Measurements from ENCODE around the gene IFNL1.
A peak's percentile ranks its signal among the peaks of the same experiment; 100 is the strongest.

IFNL1 gene

DNA sequence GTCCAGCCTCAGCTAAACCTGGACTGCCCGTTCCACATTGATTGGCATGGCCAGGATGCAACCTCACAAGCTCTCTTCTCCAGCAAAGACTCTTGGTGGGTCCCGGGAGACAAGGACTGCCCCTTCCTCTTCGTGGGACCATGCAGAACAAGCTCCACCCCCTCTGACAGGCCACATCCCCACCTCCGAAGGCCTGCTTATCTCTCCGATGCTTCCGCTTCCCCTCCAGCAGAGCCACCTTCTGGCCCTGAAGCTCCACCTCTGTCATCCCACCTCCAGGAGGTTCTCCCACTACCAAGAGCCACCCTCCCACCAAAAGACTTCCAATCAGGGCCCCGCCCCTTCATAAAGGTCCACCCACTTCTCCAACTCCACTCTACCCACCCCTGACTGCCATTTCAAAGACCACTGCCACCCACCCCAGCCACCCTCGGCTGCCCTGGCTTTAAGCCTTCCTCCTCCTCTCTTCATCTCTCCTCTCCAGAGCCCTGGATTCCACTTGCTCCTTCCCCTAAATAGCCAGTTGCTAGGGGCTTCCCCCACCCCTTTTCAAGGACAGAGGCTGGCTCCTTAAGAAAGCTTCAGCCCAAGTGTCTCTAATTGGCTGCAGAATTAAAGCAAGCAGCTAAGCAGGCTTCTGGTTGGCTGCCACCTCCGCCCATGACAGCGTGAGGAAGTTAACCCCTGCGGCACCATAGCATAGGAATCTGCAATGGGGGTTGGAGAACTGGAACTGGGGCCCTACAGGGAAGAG, 14.5 kb downstream of the IFNL1 start:
- DNase-seq (no peak), ATAC-seq (no peak)
- H3K27ac Mint-ChIP-seq = peak overlapping the region in 1 of 2 donors; percentile 72
- H3K9me3 Mint-ChIP-seq = no peaks in the 10 kb centered on the region
- no peaks in the 10 kb centered on the region for H3K27me3 Mint-ChIP-seq
- H3K4me3 Mint-ChIP-seq = no peak overlapping the region
- H3K4me1 Mint-ChIP-seq = peaks cover 5% of the 10 kb centered on the region

DNA sequence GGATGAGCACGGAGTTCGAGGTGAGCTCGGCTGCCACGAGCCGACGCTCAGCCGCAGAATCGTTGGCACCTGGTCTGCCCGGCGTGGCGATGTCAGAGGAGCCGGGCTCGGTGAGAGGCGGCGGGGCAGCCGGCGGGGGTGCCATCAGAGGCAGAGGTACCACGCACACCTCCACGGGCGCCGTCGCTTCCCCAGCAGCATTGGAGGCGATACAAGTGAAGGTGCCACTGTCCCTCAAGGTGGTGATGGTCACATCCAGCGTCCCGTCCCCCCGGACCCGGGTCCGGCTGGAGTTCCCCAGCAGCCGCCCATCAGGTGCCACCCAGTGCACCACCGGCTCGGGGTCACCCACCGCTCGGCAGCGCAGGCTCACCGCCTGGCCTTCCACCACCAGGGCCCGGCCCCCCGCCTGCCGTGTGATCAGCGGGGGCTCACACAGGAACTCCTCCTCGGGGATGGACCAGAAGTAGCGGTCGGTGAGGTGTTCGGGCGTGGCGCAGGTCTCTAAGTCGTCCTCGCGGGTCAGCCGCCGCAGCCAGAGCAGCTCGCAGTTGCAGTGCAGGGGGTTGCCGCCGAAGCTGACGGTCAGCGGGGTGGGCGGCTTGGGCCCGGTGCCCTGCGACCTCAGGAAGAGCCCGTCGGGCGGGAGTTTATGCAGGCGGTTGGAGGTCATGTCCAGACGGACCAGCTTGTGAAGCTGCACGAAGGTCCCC, 18.0 kb downstream of the IFNL1 start:
- DNase-seq (no peak), ATAC-seq (no peak)
- H3K4me3 Mint-ChIP-seq = no peak overlapping the region
- no peak overlapping the region for H3K27ac Mint-ChIP-seq
- H3K4me1 Mint-ChIP-seq = peaks cover 10% of the 10 kb centered on the region
- H3K9me3 Mint-ChIP-seq = no peaks in the 10 kb centered on the region
- H3K27me3 Mint-ChIP-seq = no peaks in the 10 kb centered on the region

DNA sequence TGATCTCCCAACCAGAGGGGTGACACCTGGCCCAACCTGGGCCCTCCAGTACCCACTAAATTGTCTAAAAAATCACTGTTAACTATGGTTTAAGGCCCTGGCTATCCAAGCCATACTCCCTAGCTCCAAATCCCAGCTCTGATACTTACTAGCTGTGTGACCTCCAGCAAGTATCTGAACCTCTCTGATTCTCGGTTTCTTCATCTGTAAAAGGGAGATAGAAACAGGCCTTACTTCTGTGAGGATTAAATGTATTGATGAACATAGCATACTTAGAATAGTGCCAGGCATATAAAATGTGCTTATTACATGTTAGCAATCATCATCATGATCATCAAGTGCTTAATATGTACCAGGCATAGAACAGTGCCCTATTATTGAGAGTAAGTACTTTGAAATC, 19.7 kb downstream of the IFNL1 start:
- H3K27ac Mint-ChIP-seq = no peak overlapping the region

DNA sequence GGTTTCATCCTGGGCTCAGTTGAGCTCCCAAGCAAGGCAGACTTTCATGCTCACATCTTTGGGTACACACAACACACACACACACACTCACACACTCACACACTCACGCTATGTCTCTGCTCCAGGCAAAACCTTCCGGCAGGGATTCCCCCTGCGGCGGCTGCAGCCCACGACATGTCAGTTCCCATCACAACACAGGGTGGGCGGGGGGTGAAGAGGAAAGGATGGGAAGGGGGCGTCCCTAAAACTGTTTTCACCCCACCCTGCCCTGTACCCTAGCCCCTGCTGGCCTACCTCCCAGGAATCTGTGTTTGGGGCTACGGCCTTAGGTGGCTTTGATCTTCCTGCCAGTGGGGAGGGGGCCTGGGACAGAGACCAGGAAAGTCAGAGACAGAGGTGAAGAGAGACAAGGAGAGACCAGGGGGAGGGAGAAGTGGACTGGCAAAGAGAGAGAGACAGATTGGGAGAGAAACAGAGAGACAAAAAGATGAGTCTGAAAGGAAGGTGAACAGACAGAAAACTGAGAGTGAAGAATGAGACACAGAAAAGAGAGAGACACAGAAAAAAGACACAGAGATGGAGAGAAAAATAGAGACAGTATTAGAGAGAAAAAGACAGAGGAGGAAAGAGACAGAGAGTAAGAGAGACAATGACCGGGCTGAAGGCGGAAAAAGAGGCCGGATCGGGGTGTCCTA, 20.6 kb downstream of the IFNL1 start:
- H3K27ac Mint-ChIP-seq = no peak overlapping the region
- no peak overlapping the region for H3K4me3 Mint-ChIP-seq
- no peaks in the 10 kb centered on the region for H3K27me3 Mint-ChIP-seq
- H3K9me3 Mint-ChIP-seq = no peaks in the 10 kb centered on the region
- no peak for ATAC-seq
- peaks cover 32% of the 10 kb centered on the region for H3K4me1 Mint-ChIP-seq
- no peak for DNase-seq

More for the DNA sequence above, 19.7 kb downstream of the IFNL1 start:
- Mint-ChIP-seq H3K4me1 (peaks cover 24% of the 10 kb centered on the region), H3K4me3 (no peak overlapping the region), H3K27me3 (no peaks in the 10 kb centered on the region), H3K9me3 (no peaks in the 10 kb centered on the region)
- no peak for ATAC-seq
- DNase-seq = no peak

DNA sequence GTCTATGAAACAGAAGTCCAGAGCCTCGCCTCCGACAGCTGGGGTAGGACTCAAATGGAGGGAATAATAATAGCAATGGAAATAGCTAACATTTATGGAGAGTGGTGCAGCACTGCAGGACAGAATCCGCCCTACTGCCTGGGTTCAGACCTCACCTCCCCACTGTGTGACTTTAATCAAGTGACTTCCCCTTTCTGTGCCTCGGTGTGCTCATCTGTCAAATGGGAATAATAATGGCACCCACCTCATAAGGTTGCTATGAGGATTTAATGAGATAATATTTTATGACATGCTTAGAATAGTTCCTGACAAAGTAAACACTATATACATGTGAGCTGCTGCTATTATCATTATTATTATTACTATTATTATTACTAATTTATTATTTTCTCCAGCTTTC, 21.3 kb downstream of the IFNL1 start:
- Mint-ChIP-seq H3K4me3 (no peak overlapping the region), H3K27me3 (no peaks in the 10 kb centered on the region), H3K9me3 (no peaks in the 10 kb centered on the region), H3K27ac (no peak overlapping the region), H3K4me1 (peaks cover 34% of the 10 kb centered on the region)
- no peak for DNase-seq
- ATAC-seq = no peak

DNA sequence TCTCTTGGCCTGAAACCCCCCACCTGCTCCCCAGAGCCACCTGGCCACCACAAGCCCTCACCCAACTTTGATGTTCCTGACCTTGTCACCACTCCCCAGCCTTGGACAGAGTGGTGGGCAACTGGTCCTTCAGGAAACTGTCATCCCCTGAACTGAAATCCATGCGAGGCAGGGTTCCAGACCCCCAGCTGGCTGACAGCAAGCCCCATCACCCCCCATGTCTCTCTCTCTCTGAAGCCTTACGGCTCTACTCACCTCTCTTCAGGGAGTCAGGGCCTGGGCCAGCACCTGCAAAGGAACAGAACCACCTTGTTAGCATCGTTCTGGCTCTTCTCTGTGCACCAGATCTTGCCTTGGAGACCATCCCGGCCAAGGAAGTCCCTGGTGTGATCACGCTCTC, 21.9 kb downstream of the IFNL1 start:
- Mint-ChIP-seq H3K9me3 (no peaks in the 10 kb centered on the region), H3K27me3 (no peaks in the 10 kb centered on the region)
- ATAC-seq = no peak

DNA sequence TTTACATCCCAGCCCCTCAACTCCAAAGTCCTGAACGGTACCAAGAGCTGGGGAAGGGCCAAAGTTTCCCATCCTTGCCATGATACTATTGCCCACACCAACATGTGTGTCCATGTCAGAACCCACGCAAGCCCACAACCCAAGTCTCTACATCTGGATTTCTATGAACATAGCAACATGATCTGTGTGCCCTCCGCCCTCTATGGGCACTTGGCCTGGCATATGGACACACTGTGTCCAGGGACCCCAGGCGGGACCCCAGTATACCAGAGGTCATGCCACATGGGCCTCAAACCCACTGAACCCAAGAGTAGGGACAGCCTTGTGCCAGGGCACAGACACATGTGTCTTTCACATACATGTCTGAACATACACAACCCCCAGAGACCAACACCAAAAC, 22.5 kb downstream of the IFNL1 start:
- no peak for DNase-seq
- Mint-ChIP-seq H3K27ac (no peak overlapping the region), H3K9me3 (no peaks in the 10 kb centered on the region), H3K27me3 (no peaks in the 10 kb centered on the region), H3K4me1 (peaks cover 29% of the 10 kb centered on the region), H3K4me3 (no peak overlapping the region)
- ATAC-seq = no peak

More for the DNA sequence above, 21.9 kb downstream of the IFNL1 start:
- peaks cover 34% of the 10 kb centered on the region for H3K4me1 Mint-ChIP-seq
- H3K27ac Mint-ChIP-seq = no peak overlapping the region
- DNase-seq = no peak
- H3K4me3 Mint-ChIP-seq = no peak overlapping the region

DNA sequence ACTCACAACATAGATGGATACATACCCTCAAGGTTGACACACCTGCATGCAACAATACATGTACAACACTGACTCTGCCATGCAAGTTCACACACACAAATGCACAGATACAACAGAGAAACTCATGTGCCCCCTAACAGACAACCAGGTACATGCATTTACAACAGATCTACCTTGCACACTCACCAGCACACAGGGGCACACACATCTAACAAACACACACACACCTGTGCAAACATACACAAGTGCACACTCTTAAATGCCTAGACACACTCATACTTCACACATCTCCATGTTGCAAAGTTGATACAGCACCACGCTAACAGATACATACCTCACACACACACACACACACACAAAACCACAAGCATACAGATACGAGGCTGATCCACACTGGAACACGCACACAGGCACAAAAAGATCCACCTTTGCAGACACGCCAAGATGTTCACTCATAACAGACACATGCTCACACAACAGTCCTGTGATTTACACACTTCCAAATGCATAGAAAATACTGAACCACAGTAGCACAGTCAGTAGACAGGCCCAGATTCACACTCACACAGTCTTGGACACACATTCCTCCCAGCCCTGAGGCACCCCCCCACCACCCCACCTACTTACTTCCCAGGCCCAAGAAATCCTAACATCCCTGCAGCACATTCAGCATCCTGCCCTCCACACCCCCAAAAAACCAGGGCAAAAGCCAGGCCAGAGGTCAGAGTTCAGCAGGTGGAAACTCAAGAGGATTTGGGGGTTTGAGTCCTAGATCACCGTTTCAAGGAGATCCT, 23.1 kb downstream of the IFNL1 start:
- DNase-seq (no peak), ATAC-seq (no peak)
- Mint-ChIP-seq H3K4me1 (peaks cover 29% of the 10 kb centered on the region), H3K4me3 (peak overlapping the region; percentile 40 to 55), H3K9me3 (no peaks in the 10 kb centered on the region), H3K27ac (no peak overlapping the region), H3K27me3 (no peaks in the 10 kb centered on the region)

DNA sequence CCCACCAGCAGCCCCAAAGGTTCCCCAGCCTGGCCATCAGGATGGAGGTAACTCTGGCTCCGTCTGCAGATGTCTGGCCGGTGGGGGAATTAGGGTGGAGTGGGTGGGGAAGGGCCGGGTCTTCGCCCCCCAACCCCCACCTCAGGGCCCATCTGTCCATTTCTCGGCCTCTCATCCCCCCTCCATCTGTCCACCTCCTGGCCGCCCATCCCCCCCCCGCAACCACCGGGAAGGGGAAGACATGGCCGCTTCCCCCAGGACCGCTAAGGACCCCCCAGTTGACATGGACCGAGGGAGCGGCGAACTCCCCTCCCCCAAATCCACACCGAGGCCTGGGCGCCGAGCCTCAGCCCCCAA, 23.7 kb downstream of the IFNL1 start:
- ATAC-seq (no peak), DNase-seq (no peak)
- Mint-ChIP-seq H3K4me1 (peaks cover 29% of the 10 kb centered on the region), H3K9me3 (no peaks in the 10 kb centered on the region), H3K27ac (peak overlapping the region in 1 of 2 donors; percentile 26), H3K4me3 (peak overlapping the region; percentile 76 to 85), H3K27me3 (no peaks in the 10 kb centered on the region)

DNA sequence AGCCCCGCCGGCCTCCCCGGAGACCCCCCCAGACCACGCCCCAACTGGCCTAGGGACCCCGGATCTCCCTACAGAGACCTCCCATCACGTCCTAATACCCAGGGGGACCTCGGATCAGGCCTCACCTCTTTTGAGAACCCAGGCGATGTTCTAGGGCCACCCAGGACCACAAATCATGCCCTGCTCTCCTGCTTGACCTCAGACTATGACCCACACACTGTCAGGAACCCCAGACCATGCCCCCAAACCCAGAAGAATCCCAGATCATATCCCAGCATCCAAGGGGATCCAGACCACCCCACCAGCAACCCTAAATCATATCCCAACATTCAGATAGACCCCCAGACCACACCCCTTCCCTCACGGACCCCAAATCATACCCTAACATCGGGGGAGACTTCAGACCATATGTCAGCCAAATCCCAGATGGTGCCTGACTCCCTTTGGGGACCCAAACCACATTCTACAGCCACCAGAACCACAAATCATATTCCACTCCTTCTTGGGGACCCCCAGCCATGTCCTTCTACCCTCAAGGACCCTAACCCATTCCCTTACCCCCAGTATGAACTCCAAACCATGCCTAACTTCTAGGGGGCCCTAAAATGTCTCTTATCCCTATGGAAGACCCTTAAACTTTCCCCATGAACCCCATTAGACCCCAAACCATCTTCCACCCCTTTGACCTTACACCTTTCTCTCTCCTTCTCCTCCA, 25.1 kb downstream of the IFNL1 start:
- H3K4me1 Mint-ChIP-seq = peaks cover 29% of the 10 kb centered on the region
- no peaks in the 10 kb centered on the region for H3K9me3 Mint-ChIP-seq
- DNase-seq (no peak), ATAC-seq (peak; percentile 7)
- peak overlapping the region; percentile 67 to 76 for H3K4me3 Mint-ChIP-seq
- no peaks in the 10 kb centered on the region for H3K27me3 Mint-ChIP-seq
- peak overlapping the region; percentile 28 to 55 for H3K27ac Mint-ChIP-seq

DNA sequence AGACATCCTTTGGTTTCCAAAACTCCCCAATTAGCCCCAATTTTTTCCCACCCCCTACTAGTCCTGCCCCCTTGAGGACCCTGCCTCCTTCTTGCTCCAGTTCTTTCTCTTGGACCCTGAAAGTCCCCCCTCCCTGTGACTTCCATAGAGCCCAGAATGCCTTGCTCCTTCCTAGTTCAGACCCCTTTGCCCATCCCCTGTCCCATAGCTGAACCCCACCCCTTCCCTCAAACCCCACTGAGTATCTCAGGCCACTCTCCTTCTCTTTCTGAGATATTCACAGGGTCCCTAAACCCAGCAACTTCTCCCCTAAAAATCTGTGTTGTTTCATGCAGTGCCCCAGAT, 25.6 kb downstream of the IFNL1 start:
- peak overlapping the region; percentile 67 to 76 for H3K4me3 Mint-ChIP-seq
- no peaks in the 10 kb centered on the region for H3K9me3 Mint-ChIP-seq
- ATAC-seq (no peak), DNase-seq (no peak)
- H3K27ac Mint-ChIP-seq = no peak overlapping the region
- H3K4me1 Mint-ChIP-seq = peaks cover 29% of the 10 kb centered on the region
- H3K27me3 Mint-ChIP-seq = no peaks in the 10 kb centered on the region

DNA sequence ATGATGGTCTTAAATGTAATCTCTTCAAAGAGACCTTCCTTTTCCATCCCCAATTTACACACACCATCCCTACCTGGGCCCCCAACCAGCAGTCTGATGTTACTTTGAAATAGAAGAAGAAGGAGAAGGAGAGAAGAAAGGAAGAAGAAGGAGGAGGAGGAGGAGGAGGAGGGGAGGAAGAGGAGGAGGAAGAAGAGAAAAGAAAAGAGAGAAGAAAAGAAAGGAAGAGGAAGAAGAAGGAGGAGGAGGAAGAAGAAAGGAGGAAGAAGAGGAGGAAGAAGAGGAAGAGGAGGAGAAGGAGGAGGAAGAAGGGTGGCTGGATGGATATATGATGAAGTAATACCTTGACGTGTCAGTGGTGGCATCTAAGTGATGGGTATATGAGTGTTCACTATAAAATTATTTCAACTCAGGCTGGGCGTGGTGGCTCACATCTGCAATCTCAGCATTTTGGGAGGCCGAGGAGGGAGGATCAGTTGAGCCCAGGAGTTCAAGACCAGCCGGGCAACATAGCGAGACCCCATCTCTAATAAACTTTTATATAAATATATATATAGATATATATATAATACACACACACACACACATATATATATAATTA, 28.1 kb downstream of the IFNL1 start:
- ATAC-seq (no peak), DNase-seq (no peak)
- Mint-ChIP-seq H3K27me3 (no peaks in the 10 kb centered on the region), H3K4me1 (peaks cover 43% of the 10 kb centered on the region), H3K4me3 (no peak overlapping the region), H3K9me3 (no peaks in the 10 kb centered on the region), H3K27ac (no peak overlapping the region)

DNA sequence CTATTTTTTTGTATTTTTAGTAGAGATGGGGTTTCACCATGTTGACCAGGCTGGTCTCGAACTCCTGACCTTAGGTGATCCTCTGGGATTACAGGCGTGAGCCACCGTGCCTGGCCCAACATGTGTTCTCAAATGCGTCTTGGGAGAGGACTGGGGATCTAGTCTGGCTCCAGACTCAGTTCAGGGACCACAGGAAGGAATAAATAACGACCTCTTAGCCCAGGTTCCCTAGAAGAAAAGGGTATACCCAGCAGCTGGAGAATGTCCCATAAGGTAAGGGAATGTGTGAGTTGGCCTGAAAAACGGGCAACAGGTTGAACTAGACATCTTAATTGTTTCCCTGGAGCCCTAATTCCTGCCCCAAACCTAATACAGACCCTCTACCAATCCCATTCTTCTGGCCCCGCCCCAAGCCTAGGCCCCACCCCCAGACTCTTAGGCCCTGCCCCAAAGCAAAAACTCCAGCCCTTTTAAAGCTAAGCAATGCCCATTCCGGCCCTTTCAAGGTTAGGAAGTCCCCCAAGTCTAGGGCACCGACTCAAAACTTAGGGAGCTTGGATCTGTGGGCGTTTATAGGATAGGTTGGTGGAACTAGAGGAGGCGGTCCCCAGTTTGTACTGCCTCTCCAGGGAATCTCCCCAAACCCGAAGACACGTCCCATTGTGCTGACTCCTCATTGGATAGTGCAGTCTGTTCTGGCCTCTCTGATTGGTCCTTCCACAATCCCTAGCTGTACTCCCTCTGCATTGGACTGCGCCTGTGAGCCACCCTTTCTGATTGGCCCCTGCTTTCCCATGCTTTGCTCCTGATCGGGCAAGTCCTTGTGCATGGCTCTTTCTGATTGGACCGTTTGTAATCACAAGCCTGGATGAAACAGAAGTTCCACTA, 29.8 kb downstream of the IFNL1 start:
- Mint-ChIP-seq H3K27ac (no peak overlapping the region), H3K9me3 (no peaks in the 10 kb centered on the region), H3K27me3 (no peaks in the 10 kb centered on the region), H3K4me3 (no peak overlapping the region), H3K4me1 (peaks cover 47% of the 10 kb centered on the region)
- DNase-seq (no peak), ATAC-seq (peak; percentile 56)

Data from stimulated activated naive CD8-positive, alpha-beta T cell treated with anti-CD3 and anti-CD28 coated beads, Interleukin-15, amount 100 ng/mL, for 72 hours (primary cell).